Ishikawa (cell line): ENCODE measurements around the gene STK38.

Experiments used
- CEBPB ChIP-seq: IDR thresholded peaks from 2 replicates; pipeline ENCODE4 v1.6.1; 2012
- CREB1 ChIP-seq: IDR thresholded peaks from 2 replicates; pipeline ENCODE4 v1.6.1; 2012; ENCODE audit warnings: low read depth
- EGR1 ChIP-seq: IDR thresholded peaks from 2 replicates; pipeline ENCODE4 v1.6.1; 2012
- EP300 ChIP-seq: IDR thresholded peaks from 2 replicates; pipeline ENCODE4 v1.6.1; 2012; ENCODE audit warnings: borderline replicate concordance
- FOXM1 ChIP-seq: IDR thresholded peaks from 2 replicates; pipeline ENCODE4 v1.6.1; 2012; ENCODE audit warnings: low read depth, borderline replicate concordance
- NFIC ChIP-seq: IDR thresholded peaks from 2 replicates; pipeline ENCODE4 v1.6.1; 2012
- RAD21 ChIP-seq: IDR thresholded peaks from 2 replicates; pipeline ENCODE4 v1.6.1; 2012; ENCODE audit warnings: low read depth
- TAF1 ChIP-seq: IDR thresholded peaks from 2 replicates; pipeline ENCODE4 v1.6.1; 2012; ENCODE audit warnings: low read depth, mild to moderate bottlenecking
- TCF12 ChIP-seq: IDR thresholded peaks from 2 replicates; pipeline ENCODE4 v1.6.1; 2012; ENCODE audit warnings: low read depth
- TEAD4 ChIP-seq: IDR thresholded peaks from 2 replicates; pipeline ENCODE4 v1.6.1; 2012
- YY1 ChIP-seq: IDR thresholded peaks from 2 replicates; pipeline ENCODE4 v1.6.1; 2012; ENCODE audit warnings: low read depth
- ZBTB7A ChIP-seq: IDR thresholded peaks from 2 replicates; pipeline ENCODE4 v1.6.1; 2012; ENCODE audit warnings: low read depth
- TF ChIP-seq, protein P1 (sequence below): IDR thresholded peaks from 2 replicates; pipeline ENCODE4 v1.6.1; 2012
- TF ChIP-seq, protein P2 (sequence below): IDR thresholded peaks from 2 replicates; pipeline ENCODE4 v1.6.1; 2012; ENCODE audit warnings: low read depth, mild to moderate bottlenecking
- TF ChIP-seq, protein P3 (sequence below): IDR thresholded peaks from 2 replicates; pipeline ENCODE4 v1.6.1; 2012

STK38 gene

DNA sequence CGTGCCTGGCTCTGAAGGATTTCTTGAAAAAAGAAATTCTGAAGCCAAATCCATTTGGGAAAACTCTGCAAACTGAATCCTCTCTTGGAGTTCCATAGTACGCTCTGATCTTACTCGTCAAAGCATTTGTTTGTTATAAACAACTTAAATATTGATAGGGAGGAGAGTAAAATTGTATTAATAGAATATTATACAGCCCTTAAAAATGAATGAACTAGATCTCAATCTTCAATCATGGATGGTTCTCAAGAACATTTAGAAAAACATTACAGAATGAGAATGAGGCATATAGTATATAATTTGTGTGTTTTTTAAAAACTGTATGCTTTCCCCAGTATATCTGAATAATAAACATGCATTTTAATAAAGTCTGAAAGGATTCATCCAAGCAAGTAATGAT is 79.7 kb downstream of the STK38 start:
- TF ChIP-seq YY1 (no peak), ZBTB7A (no peak), EGR1 (no peak), CEBPB (no peak)

DNA sequence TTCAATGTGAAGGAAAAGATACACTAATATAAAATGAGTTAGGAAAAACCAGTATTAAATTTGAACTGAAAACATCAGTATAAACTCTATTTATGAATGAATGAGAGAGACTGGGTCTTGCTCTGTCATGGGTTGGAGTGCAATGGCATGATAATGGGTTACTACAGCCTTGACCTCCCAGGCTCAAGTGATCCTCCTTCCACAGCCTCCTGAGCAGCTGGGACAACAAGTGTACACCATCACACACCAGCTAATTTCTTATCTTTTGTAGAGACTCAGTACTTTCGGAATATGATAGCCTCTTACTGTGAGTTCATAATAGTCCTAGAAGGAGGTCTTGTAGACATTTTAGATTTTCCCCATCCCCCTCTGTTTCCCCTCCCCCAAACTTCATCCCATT is 83.0 kb downstream of the STK38 start:
- TF ChIP-seq YY1 (no peak), RAD21 (no peak), CEBPB (no peak), EP300 (no peak), ZBTB7A (no peak), NFIC (no peak), TCF12 (no peak), FOXM1 (no peak), TEAD4 (no peak), EGR1 (no peak), TAF1 (no peak), CREB1 (no peak)
- TF ChIP-seq, protein P1, sequence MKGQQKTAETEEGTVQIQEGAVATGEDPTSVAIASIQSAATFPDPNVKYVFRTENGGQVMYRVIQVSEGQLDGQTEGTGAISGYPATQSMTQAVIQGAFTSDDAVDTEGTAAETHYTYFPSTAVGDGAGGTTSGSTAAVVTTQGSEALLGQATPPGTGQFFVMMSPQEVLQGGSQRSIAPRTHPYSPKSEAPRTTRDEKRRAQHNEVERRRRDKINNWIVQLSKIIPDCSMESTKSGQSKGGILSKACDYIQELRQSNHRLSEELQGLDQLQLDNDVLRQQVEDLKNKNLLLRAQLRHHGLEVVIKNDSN, result no peak
- TF ChIP-seq, protein P2, sequence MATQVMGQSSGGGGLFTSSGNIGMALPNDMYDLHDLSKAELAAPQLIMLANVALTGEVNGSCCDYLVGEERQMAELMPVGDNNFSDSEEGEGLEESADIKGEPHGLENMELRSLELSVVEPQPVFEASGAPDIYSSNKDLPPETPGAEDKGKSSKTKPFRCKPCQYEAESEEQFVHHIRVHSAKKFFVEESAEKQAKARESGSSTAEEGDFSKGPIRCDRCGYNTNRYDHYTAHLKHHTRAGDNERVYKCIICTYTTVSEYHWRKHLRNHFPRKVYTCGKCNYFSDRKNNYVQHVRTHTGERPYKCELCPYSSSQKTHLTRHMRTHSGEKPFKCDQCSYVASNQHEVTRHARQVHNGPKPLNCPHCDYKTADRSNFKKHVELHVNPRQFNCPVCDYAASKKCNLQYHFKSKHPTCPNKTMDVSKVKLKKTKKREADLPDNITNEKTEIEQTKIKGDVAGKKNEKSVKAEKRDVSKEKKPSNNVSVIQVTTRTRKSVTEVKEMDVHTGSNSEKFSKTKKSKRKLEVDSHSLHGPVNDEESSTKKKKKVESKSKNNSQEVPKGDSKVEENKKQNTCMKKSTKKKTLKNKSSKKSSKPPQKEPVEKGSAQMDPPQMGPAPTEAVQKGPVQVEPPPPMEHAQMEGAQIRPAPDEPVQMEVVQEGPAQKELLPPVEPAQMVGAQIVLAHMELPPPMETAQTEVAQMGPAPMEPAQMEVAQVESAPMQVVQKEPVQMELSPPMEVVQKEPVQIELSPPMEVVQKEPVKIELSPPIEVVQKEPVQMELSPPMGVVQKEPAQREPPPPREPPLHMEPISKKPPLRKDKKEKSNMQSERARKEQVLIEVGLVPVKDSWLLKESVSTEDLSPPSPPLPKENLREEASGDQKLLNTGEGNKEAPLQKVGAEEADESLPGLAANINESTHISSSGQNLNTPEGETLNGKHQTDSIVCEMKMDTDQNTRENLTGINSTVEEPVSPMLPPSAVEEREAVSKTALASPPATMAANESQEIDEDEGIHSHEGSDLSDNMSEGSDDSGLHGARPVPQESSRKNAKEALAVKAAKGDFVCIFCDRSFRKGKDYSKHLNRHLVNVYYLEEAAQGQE, result no peak
- TF ChIP-seq, protein P3, sequence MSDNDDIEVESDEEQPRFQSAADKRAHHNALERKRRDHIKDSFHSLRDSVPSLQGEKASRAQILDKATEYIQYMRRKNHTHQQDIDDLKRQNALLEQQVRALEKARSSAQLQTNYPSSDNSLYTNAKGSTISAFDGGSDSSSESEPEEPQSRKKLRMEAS, result no peak

DNA sequence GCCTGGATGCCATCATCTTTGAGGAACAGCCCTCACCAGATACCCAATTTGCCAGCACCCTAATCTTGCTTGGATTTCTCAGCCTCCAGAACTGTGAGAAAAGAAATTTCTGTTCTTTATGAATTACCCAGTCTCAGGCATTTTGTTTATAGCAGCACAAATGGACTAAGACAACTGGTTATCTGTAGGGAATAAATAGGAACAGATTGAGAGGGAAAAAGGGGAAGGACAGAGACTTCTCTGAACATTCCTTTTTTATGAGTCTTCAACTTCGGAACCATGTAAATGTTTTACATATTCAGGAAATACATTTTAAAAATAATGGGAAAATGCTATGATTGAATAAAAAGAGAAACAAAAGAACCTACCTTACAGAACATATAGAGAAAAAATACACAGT is 83.6 kb downstream of the STK38 start:
- no peak for TF ChIP-seq EP300
- TF ChIP-seq, protein P1, result no peak
- no peak for TF ChIP-seq TCF12
- TF ChIP-seq, protein P3, result no peak
- TF ChIP-seq NFIC, result no peak
- TF ChIP-seq TEAD4, result no peak
- TF ChIP-seq EGR1, result no peak
- TF ChIP-seq CEBPB, result no peak
- TF ChIP-seq CREB1, result no peak
- no peak for TF ChIP-seq TAF1
- TF ChIP-seq YY1, result no peak
- no peak for TF ChIP-seq RAD21
- TF ChIP-seq ZBTB7A, result no peak

DNA sequence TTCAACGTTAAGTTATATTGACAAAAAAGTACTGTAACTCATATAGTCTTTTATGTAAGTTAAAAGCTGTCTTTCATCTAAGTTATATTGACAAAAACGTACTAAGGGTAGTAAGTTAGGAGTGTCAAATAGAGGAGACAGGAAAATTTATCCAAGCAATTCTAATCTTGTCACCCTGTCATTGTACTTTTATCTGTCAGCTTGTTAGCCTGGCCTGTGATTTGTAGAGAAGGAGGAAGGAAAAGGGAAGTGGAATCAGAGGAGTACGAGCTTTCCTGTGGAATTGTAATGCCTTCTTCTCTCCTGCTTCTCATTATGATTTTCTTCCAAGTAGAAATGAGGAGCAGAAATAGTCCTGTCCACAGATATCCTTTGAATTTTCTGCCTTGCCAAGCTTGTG is 85.6 kb downstream of the STK38 start:
- TF ChIP-seq, protein P3, result no peak
- TF ChIP-seq, protein P2, result no peak
- no peak for TF ChIP-seq TEAD4
- no peak for TF ChIP-seq TAF1
- TF ChIP-seq CREB1, result no peak
- TF ChIP-seq YY1, result no peak
- no peak for TF ChIP-seq TCF12
- TF ChIP-seq RAD21, result no peak
- no peak for TF ChIP-seq ZBTB7A
- TF ChIP-seq FOXM1, result no peak

DNA sequence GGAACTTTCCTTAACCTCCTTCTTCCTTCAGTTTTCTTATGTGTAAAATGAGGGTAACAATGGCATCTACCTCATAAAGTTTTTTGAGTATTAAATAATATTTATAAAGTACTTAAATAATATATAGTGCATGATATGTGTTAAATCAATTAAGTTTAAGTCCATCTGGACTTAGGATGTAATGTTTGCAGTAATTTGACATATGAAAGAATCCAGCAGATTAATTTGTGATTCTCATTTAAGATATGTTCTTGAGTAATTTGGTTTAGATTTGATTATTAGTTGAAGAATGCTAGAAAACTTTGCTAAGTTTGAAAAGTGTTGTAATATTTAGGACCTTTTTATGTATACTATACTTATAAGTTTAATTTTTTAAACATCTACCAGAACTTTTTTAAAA is 86.4 kb downstream of the STK38 start:
- TF ChIP-seq EP300 (no peak), TAF1 (no peak), TEAD4 (no peak), RAD21 (no peak), TCF12 (no peak), EGR1 (no peak), ZBTB7A (no peak), NFIC (no peak), CREB1 (no peak), FOXM1 (no peak), CEBPB (no peak), YY1 (no peak)
- TF ChIP-seq, protein P2, result no peak
- TF ChIP-seq, protein P1, result no peak
- TF ChIP-seq, protein P3, result no peak
